Karpas-422 (cell line): Measurements from ENCODE around the gene ZNF444. TPM values are rescaled to one million over a fixed set of nuclear protein-coding genes. Genes with fewer than 3 reads are reported as not detected.
A peak's percentile ranks its signal among the peaks of the same experiment; 100 is the strongest.

Source experiments
- DNase-seq: peaks from one replicate; pipeline ENCODE4 v3.0.0-alpha.2; 2015
- H2AFZ ChIP-seq: fragments of 200-600 bp; sonication (generic); 2 replicates; pipeline ENCODE4 v1.6.1; 2014; ENCODE audit warnings: antibody characterized with exemption, low read length, mixed read lengths
- H3K27ac ChIP-seq: fragments of 200-600 bp; sonication (generic); 2 replicates; pipeline ENCODE4 v1.5.1; 2014; ENCODE audit warnings: mild to moderate bottlenecking, low read length, moderate library complexity
- H3K27me3 ChIP-seq: fragments of 200-600 bp; sonication (generic); 2 replicates; pipeline ENCODE4 v1.6.1; 2014; ENCODE audit warnings: low read length, mixed read lengths
- H3K36me3 ChIP-seq: fragments of 200-600 bp; sonication (generic); 2 replicates; pipeline ENCODE4 v1.6.1; 2014; ENCODE audit warnings: low read length, mixed read lengths; ENCODE audit not compliant: insufficient read depth
- H3K4me1 ChIP-seq: fragments of 200-600 bp; sonication (generic); 2 replicates; pipeline ENCODE4 v1.6.1; 2014; ENCODE audit warnings: mild to moderate bottlenecking, low read length, mixed read lengths
- H3K4me2 ChIP-seq: fragments of 200-600 bp; sonication (generic); 2 replicates; pipeline ENCODE4 v1.6.1; 2014; ENCODE audit warnings: low read length, low read depth, mild to moderate bottlenecking; ENCODE audit not compliant: poor library complexity, severe bottlenecking
- H3K4me3 ChIP-seq: fragments of 200-600 bp; sonication (generic); 2 replicates; pipeline ENCODE4 v1.5.1; 2014; ENCODE audit warnings: mild to moderate bottlenecking, antibody characterized with exemption, low read length, mixed read lengths
- H3K79me2 ChIP-seq: fragments of 200-600 bp; sonication (generic); 2 replicates; pipeline ENCODE4 v1.6.1; 2014; ENCODE audit warnings: mild to moderate bottlenecking, low read length, mixed read lengths
- H3K9ac ChIP-seq: fragments of 200-600 bp; sonication (generic); 2 replicates; pipeline ENCODE4 v1.6.0; 2014; ENCODE audit warnings: low read length
- H3K9me2 ChIP-seq: fragments of 200-600 bp; sonication (generic), shearing (Covaris generic); replicated peaks from 2 replicates; pipeline ENCODE4 v1.6.0; 2014; ENCODE audit warnings: mild to moderate bottlenecking, low read length, moderate library complexity; ENCODE audit not compliant: insufficient read depth
- H3K9me3 ChIP-seq: fragments of 300-700, 200-600 bp; sonication (generic); 2 replicates; pipeline ENCODE4 v1.6.1; 2014; ENCODE audit warnings: low read length, mixed read lengths
- H4K20me1 ChIP-seq: fragments of 200-600 bp; sonication (generic); 2 replicates; pipeline ENCODE4 v1.6.1; 2014; ENCODE audit warnings: mild to moderate bottlenecking, antibody characterized with exemption, low read length, low read depth; ENCODE audit not compliant: insufficient read depth
- total RNA-seq: library from RNA; depleted of rRNA; stranded (reverse); fragments of >200 nt; shearing (Covaris generic); gene quantifications from 2 replicates; pipeline ENCODE4 v1.2.3, GENCODE V29; 2014; ENCODE audit warnings: low replicate concordance

ZNF444 gene
- total RNA-seq, 1 experiment from 2014 or later: 12.5 TPM

GRCh38 chr19:56110515-56111448 lies 30.3 kb upstream of the ZNF444 start:
- Histone ChIP-seq H3K4me2 (no peak overlapping the region), H3K9ac (no peak overlapping the region), H3K27me3 (no peaks in the 10 kb centered on the region), H4K20me1 (peaks cover 90% of the 10 kb centered on the region), H2AFZ (no peak overlapping the region), H3K4me1 (peaks cover 47% of the 10 kb centered on the region), H3K9me3 (no peaks in the 10 kb centered on the region), H3K79me2 (peaks cover 100% of the 10 kb centered on the region), H3K9me2 (no peaks in the 10 kb centered on the region), H3K27ac (no peak overlapping the region), H3K4me3 (no peak overlapping the region), H3K36me3 (no peaks in the 10 kb centered on the region)
- DNase-seq: no peak

- Histone ChIP-seq H2AFZ (no peak overlapping the region), H4K20me1 (peaks cover 85% of the 10 kb centered on the region), H3K27ac (no peak overlapping the region), H3K36me3 (no peaks in the 10 kb centered on the region), H3K9me3 (no peaks in the 10 kb centered on the region), H3K79me2 (peaks cover 100% of the 10 kb centered on the region), H3K4me3 (no peak overlapping the region), H3K27me3 (no peaks in the 10 kb centered on the region), H3K9ac (peak overlapping the region; percentile 12; the same call in 1 of the 2 replicates), H3K9me2 (no peaks in the 10 kb centered on the region), H3K4me1 (peaks cover 47% of the 10 kb centered on the region), H3K4me2 (peak overlapping the region; percentile 33)
- peak; percentile 80 for DNase-seq
These were observed 29.3 kb upstream of the ZNF444 start for GRCh38 chr19:56111601-56112312.

DNA sequence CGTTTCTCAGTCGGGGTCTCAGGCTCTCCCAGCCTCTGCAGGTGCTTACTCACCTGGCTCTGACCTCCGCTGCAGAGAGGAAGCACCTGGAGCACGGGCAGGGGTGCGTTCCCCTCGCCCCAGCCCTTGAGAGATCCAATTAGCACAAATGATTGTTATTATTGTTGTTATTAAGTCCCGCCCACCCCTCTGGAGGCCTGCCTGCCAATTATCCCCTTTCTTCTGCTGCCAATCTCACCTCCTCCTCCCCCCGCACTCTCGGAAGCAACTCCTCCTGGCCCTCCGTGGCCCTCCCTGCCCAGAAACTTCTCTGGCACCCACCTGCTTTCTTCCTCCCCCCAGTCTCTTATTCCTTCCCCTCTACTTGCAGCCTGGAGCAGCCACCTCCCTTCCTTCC lies 28.8 kb upstream of the ZNF444 start:
- Histone ChIP-seq H2AFZ (no peak overlapping the region), H3K4me2 (peak overlapping the region; percentile 33), H4K20me1 (peaks cover 85% of the 10 kb centered on the region), H3K4me3 (peak overlapping the region; percentile 11; the same call in 1 of the 2 replicates), H3K9me3 (no peaks in the 10 kb centered on the region), H3K9me2 (no peaks in the 10 kb centered on the region), H3K79me2 (peaks cover 100% of the 10 kb centered on the region), H3K9ac (no peak overlapping the region; the same call in 1 of the 2 replicates), H3K27me3 (no peaks in the 10 kb centered on the region), H3K4me1 (peaks cover 47% of the 10 kb centered on the region), H3K36me3 (no peaks in the 10 kb centered on the region), H3K27ac (no peak overlapping the region)
- no peak for DNase-seq

- no peak overlapping the region for H3K4me3 ChIP-seq
- H3K9ac ChIP-seq: 0 out of 2 replicates have a peak overlapping the region, but pooled peaks have one; percentile 30
- H3K4me1 ChIP-seq: peaks cover 47% of the 10 kb centered on the region
These were observed 27.9 kb upstream of the ZNF444 start for GRCh38 chr19:56113074-56113632.

GRCh38 chr19:56114051-56114777 lies 26.9 kb upstream of the ZNF444 start:
- Histone ChIP-seq H3K9ac (no peak overlapping the region), H3K4me2 (no peak overlapping the region), H3K4me3 (no peak overlapping the region), H3K36me3 (no peaks in the 10 kb centered on the region), H3K27me3 (no peaks in the 10 kb centered on the region), H3K27ac (no peak overlapping the region), H3K9me3 (no peaks in the 10 kb centered on the region), H3K79me2 (peaks cover 100% of the 10 kb centered on the region), H3K9me2 (no peaks in the 10 kb centered on the region), H2AFZ (no peak overlapping the region), H4K20me1 (peaks cover 87% of the 10 kb centered on the region), H3K4me1 (peaks cover 51% of the 10 kb centered on the region)
- DNase-seq: no peak

More at GRCh38 chr19:56113074-56113632, 27.9 kb upstream of the ZNF444 start:
- no peak for DNase-seq
- peaks cover 100% of the 10 kb centered on the region for H3K79me2 ChIP-seq
- no peaks in the 10 kb centered on the region for H3K27me3 ChIP-seq
- H3K36me3 ChIP-seq: no peaks in the 10 kb centered on the region
- no peak overlapping the region for H2AFZ ChIP-seq
- H3K27ac ChIP-seq: no peak overlapping the region
- peak overlapping the region; percentile 30 for H3K4me2 ChIP-seq
- H4K20me1 ChIP-seq: peaks cover 87% of the 10 kb centered on the region
- H3K9me2 ChIP-seq: no peaks in the 10 kb centered on the region
- H3K9me3 ChIP-seq: no peaks in the 10 kb centered on the region

DNA sequence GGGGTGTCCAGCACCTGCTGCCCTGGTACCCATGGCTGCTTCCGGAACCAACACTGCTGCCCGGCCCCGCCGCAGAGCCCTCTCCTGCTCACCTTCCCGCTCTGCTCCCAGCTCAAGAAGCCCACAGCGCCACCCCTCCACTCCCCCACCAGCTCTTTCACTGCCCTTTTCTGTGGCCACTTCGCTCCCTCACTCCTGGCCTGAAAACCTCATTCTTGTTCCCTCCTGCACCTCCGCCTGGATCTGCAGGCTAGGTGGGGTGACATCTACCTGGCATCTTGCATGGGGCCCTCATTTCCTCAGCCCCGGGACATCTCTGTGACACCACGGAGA lies 26.3 kb upstream of the ZNF444 start:
- H3K4me1 ChIP-seq: peaks cover 54% of the 10 kb centered on the region
- no peak overlapping the region for H3K4me2 ChIP-seq
- no peaks in the 10 kb centered on the region for H3K9me2 ChIP-seq
- H2AFZ ChIP-seq: no peak overlapping the region
- peaks cover 100% of the 10 kb centered on the region for H3K79me2 ChIP-seq
- no peak overlapping the region for H3K4me3 ChIP-seq
- no peak for DNase-seq
- H3K9ac ChIP-seq: no peak overlapping the region
- no peaks in the 10 kb centered on the region for H3K27me3 ChIP-seq
- peaks cover 88% of the 10 kb centered on the region for H4K20me1 ChIP-seq
- H3K36me3 ChIP-seq: no peaks in the 10 kb centered on the region
- no peak overlapping the region for H3K27ac ChIP-seq
- no peaks in the 10 kb centered on the region for H3K9me3 ChIP-seq

GRCh38 chr19:56115490-56115889 lies 25.6 kb upstream of the ZNF444 start:
- H3K9me2 ChIP-seq: no peaks in the 10 kb centered on the region
- no peak overlapping the region for H3K9ac ChIP-seq
- H3K4me3 ChIP-seq: no peak overlapping the region
- H3K27me3 ChIP-seq: no peaks in the 10 kb centered on the region
- peaks cover 100% of the 10 kb centered on the region for H3K79me2 ChIP-seq
- H3K36me3 ChIP-seq: no peaks in the 10 kb centered on the region
- peaks cover 83% of the 10 kb centered on the region for H4K20me1 ChIP-seq
- H3K4me1 ChIP-seq: peaks cover 55% of the 10 kb centered on the region
- H3K4me2 ChIP-seq: no peak overlapping the region
- no peaks in the 10 kb centered on the region for H3K9me3 ChIP-seq
- no peak overlapping the region for H3K27ac ChIP-seq
- no peak for DNase-seq
- H2AFZ ChIP-seq: no peak overlapping the region
